Measurements from ENCODE around the gene MED27. TPM values are rescaled to one million over a fixed set of nuclear protein-coding genes. Genes with fewer than 3 reads are reported as not detected.

The MED27 gene
- total and polyA plus RNA-seq, 2 experiments from 2014 or later: 18.3 to 69.2 TPM

- no peak overlapping the region for H3K4me3 ChIP-seq
- DNase-seq (ENCODE audit: low read depth in 1 of 2, low spot score in 1 of 2): no peak
- peaks cover 7% of the 10 kb centered on the region for H3K36me3 ChIP-seq
- no peaks in the 10 kb centered on the region for H3K9me3 ChIP-seq (ENCODE audit: low read depth)
- TF ChIP-seq CTCF (IDR thresholded peaks at IDR 0.05; ENCODE audit: low read depth, low read length): no peak
- H3K27ac ChIP-seq: no peak overlapping the region
- no peaks in the 10 kb centered on the region for H3K4me1 ChIP-seq (ENCODE audit: low read depth)
- no peaks in the 10 kb centered on the region for H3K27me3 ChIP-seq
Observed at GRCh38 chr9:131942146-131942720, 137.4 kb downstream of the MED27 start.

- Histone ChIP-seq H3K4me3 (no peak overlapping the region), H3K9me3 (ENCODE audit: low read depth) (no peaks in the 10 kb centered on the region), H3K4me1 (ENCODE audit: low read depth) (no peaks in the 10 kb centered on the region), H3K27me3 (no peaks in the 10 kb centered on the region), H3K27ac (no peak overlapping the region), H3K36me3 (peaks cover 7% of the 10 kb centered on the region)
- no peak for DNase-seq (ENCODE audit: low read depth in 1 of 2, low spot score in 1 of 2)
- no peak for TF ChIP-seq CTCF (IDR thresholded peaks at IDR 0.05; ENCODE audit: low read depth, low read length)
Observed at GRCh38 chr9:131937451-131937850, 142.2 kb downstream of the MED27 start.

GRCh38 chr9:131936929-131937328, 142.7 kb downstream of the MED27 start:
- TF ChIP-seq CTCF (IDR thresholded peaks at IDR 0.05; ENCODE audit: low read depth, low read length): no peak
- no peak for DNase-seq (ENCODE audit: low read depth in 1 of 2, low spot score in 1 of 2)
- Histone ChIP-seq H3K4me1 (ENCODE audit: low read depth) (no peaks in the 10 kb centered on the region), H3K36me3 (peaks cover 7% of the 10 kb centered on the region), H3K9me3 (ENCODE audit: low read depth) (no peaks in the 10 kb centered on the region), H3K27me3 (no peaks in the 10 kb centered on the region), H3K27ac (no peak overlapping the region), H3K4me3 (no peak overlapping the region)

GRCh38 chr9:131934673-131935072, 145.0 kb downstream of the MED27 start:
- H3K27me3 ChIP-seq: no peaks in the 10 kb centered on the region
- no peaks in the 10 kb centered on the region for H3K9me3 ChIP-seq (ENCODE audit: low read depth)
- no peak for TF ChIP-seq CTCF (IDR thresholded peaks at IDR 0.05; ENCODE audit: low read depth, low read length)
- H3K36me3 ChIP-seq: peaks cover 7% of the 10 kb centered on the region
- H3K4me1 ChIP-seq (ENCODE audit: low read depth): no peaks in the 10 kb centered on the region
- DNase-seq (ENCODE audit: low read depth in 1 of 2, low spot score in 1 of 2): no peak
- H3K4me3 ChIP-seq: no peak overlapping the region
- H3K27ac ChIP-seq: no peak overlapping the region

- no peak for TF ChIP-seq CTCF (IDR thresholded peaks at IDR 0.05; ENCODE audit: low read depth, low read length)
- Histone ChIP-seq H3K27me3 (no peaks in the 10 kb centered on the region), H3K4me3 (no peak overlapping the region), H3K36me3 (no peaks in the 10 kb centered on the region), H3K9me3 (ENCODE audit: low read depth) (no peaks in the 10 kb centered on the region), H3K27ac (no peak overlapping the region), H3K4me1 (ENCODE audit: low read depth) (peaks cover 6% of the 10 kb centered on the region)
- DNase-seq (ENCODE audit: low read depth in 1 of 2, low spot score in 1 of 2): no peak
Observed at GRCh38 chr9:131927091-131927490, 152.6 kb downstream of the MED27 start.

Measured in cardiac muscle cell (in vitro differentiated cells and primary cell).